CD1c-positive myeloid dendritic cell (primary cell): ENCODE measurements around the gene MRGPRF.
"Not testable (repeated sequence)": the region's sequence is repeated elsewhere in the genome, so short reads cannot be mapped to it uniquely, and the experiment has no call there.

Experiments used
- DNase-seq: peaks from one replicate; pipeline ENCODE4 v3.0.0-alpha.2; 2016; ENCODE audit errors: extremely low spot score

The MRGPRF gene

DNA sequence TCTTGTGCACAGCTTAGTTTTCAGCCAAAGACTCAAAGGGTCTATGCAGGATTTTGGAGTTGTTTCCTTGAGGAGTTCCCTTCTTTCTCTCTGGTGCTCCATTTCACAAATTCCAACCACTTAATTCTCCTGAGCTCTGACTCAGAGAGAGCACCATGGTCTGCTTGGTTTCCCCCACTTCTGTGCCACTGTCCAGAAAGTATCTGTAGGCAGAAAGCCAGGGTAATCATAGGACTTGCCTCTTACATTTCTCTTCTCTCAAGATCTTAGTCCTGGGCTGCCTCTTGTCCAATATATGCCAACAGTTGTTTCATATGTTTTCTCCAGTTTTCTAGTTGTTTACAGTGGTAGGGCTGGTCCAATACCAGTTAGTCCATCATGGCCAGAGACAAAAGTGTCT is 25.8 kb downstream of the MRGPRF start:
- no peak for DNase-seq

GRCh38 chr11:68983801-68984200 is 29.2 kb downstream of the MRGPRF start:
- DNase-seq = no peak

DNA sequence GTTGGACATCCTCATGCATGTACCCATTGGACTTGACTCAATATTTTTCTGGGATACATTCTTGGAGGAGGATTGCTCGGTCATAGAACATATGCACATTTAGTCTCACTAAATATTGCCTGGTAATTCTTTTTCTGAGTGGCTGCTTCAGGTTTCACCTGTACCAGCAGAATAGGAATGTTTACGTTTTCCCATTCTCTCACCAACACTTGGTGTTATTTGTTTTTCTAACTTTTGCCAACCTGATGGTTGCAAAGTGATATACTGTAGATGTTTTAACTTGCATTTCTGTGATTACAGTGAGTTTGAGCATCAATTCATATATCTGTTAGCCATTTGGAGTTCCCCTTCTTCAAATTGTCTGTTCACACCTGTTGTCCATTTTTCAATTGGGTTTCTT is 30.9 kb downstream of the MRGPRF start:
- no peak for DNase-seq

DNA sequence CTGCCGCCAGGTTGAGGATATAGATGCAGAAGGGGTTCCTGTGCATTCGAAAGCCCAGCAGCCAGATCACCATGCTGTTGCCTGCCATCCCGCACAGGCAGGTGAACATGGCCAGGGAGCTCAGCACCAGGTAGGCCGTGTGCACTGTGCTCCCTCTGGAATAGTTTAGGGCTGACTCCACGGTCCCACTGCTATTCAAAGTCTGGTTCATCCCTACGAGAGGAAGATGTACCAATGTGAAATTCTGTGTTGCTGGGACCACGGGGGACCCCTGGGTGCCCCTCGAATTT is 32.3 kb downstream of the MRGPRF start, which contains the start of gene MRGPRD:
MRGPRD (minus strand) TSS at position 211 of the 290 bp plus-strand sequence; CDS start at position 211, 0 bp downstream.
- no peak for DNase-seq

GRCh38 chr11:68979931-68980775 is 32.9 kb downstream of the MRGPRF start:
- no peak for DNase-seq

GRCh38 chr11:68978931-68979594 is 34.0 kb downstream of the MRGPRF start:
- no peak for DNase-seq

GRCh38 chr11:68978626-68978930 is 34.5 kb downstream of the MRGPRF start:
- DNase-seq = no peak

GRCh38 chr11:68977781-68978625 is 35.0 kb downstream of the MRGPRF start:
- DNase-seq = no peak

- no peak for DNase-seq
These were observed 36.5 kb downstream of the MRGPRF start for GRCh38 chr11:68976563-68976962.

GRCh38 chr11:68976095-68976494 is 37.0 kb downstream of the MRGPRF start:
- no peak for DNase-seq

DNA sequence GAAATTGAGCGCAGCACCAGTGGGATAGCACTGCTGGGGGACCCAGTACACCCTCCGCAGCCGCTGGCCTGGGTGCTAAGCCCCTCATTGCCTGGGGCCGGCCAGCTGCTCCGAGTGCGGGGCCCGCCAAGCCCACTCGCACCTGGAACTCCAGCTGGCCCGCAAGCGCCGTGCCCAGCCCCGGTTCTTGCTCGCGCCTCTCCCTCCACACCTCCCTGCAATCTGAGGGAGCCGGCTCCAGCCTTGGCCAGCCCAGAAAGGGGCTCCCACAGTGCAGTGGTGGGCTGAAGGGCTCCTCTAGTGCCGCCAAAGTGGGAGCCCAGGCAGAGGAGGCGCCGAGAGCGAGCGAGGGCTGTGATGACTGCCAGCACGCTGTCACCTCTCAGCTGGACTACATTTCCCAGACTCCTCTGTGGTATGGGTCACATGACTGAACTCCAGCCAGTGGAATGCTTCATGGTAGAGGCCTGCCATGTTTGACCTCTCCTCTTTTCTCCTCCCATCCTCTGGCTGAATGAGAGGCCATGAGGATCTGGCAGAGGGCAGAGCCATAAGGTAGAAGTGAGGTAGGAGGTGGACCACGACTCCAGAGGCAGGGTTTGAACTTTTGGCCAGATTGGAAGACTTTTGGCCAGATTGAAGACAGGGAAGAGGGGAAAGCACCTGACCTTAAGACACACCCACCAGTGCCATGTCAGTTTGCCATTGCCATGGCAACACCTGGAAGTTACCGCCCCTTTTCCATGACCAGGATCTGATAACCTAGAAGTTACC is 38.4 kb downstream of the MRGPRF start:
- peak; percentile 26 for DNase-seq

- not testable (repeated sequence) for DNase-seq
These were observed 39.3 kb downstream of the MRGPRF start for GRCh38 chr11:68973706-68974105.

DNA sequence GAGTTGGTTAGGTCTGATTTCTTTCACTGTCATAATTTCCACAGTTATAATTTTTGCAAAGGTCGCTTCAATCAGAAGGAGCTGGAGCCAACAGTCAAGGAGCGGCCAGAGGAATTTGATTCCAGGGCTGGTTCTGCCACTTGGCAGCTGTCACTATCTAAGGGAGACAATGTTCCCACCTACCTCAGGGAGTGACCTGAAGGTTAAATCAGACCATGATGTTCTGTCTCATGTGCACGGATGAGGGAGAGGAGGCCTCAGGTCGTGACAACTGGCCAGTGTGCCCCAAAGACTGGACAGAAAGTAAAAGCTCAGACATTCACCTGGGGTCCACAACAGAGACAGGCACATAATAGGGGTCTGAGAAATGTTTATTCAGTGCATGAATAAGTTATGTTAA is 39.8 kb downstream of the MRGPRF start:
- DNase-seq = no peak

DNA sequence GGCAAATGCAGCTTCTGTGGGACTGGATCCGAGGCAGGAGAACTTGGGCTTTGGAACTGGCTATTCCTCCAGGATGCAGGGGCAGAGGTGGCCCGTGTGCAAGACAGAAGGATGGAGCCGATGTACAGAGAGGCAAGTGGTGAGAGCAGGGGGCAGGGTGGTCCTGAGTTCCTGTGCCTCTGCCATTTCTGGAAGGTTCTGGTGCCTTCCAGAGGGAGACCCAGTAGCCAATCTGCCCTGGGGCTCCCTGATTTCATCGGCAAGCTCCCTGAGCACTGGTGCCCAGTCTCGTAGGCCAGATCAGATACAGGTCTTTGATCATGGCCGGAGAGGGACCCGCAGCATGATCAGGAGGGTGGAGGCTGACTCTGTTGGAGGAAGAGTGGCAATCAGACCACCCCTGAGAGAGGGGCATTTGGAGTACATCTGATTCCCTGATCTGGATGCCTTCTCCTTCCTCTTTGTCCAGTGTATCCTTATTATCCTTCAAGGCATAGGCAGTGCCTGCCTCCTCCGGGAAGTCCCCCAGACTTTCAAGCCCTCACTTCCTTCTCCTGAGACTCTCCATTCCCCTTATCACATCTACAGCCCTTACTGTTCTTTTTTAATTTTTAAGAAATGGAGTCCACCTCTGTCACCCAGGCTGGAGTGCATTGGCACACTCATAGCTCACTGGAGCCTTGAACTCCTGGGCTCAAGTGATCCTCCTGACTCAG is 42.0 kb downstream of the MRGPRF start:
- DNase-seq = no peak

DNA sequence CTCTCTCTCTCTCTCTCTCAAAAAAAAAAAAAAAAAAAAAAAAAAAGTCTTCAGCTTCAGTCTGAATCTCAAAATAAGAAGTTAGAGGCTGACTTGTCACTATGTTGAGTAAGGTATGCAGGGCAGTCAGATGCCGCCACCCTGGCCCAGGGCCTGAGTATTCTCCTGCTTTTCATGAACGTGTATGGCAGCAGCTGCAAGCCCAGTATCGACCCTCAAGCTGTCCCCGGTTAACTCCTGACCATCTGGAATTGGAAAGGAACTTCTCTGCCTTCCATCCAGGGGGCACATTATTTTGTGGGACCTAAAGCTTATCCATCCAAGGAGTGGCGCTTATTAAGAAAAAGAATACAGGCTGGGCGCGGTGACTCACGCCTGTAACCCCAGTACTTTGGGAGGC is 43.7 kb downstream of the MRGPRF start:
- no peak for DNase-seq

- no peak for DNase-seq
These were observed 44.5 kb downstream of the MRGPRF start for GRCh38 chr11:68968306-68969250.

GRCh38 chr11:68966894-68967780 is 45.9 kb downstream of the MRGPRF start:
- DNase-seq = no peak

GRCh38 chr11:68965901-68966853 is 46.9 kb downstream of the MRGPRF start:
- DNase-seq = no peak
